ENCODE results near the gene PPP2R3B. TPM values are rescaled to one million over a fixed set of nuclear protein-coding genes. Genes with fewer than 3 reads are reported as not detected.

The PPP2R3B gene
- total RNA-seq, 1 donor from 2014 or later: 53.4 TPM

- DNase-seq (ENCODE audit: extremely low spot score, unreplicated experiment): no peak
- Mint-ChIP-seq H3K36me3 (peaks cover 3% of the 10 kb centered on the region), H3K27ac (no peak overlapping the region), H3K9me3 (no peaks in the 10 kb centered on the region), H3K27me3 (peaks cover 27% of the 10 kb centered on the region), H3K4me3 (peak overlapping the region; percentile 17), H3K4me1 (ENCODE audit: unreplicated experiment) (no peaks in the 10 kb centered on the region)
- peak; percentile 49 for TF ChIP-seq CTCF (conservative IDR thresholded peaks at IDR 0.05)
Measured at GRCh38 chrX:413322-414201, 26.9 kb upstream of the PPP2R3B start.

- no peak for TF ChIP-seq CTCF (conservative IDR thresholded peaks at IDR 0.05)
- H3K4me1 Mint-ChIP-seq (ENCODE audit: unreplicated experiment): no peaks in the 10 kb centered on the region
- no peaks in the 10 kb centered on the region for H3K9me3 Mint-ChIP-seq
- peaks cover 3% of the 10 kb centered on the region for H3K36me3 Mint-ChIP-seq
- no peak overlapping the region for H3K4me3 Mint-ChIP-seq
- peaks cover 20% of the 10 kb centered on the region for H3K27me3 Mint-ChIP-seq
- DNase-seq (ENCODE audit: extremely low spot score, unreplicated experiment): no peak
- no peak overlapping the region for H3K27ac Mint-ChIP-seq
Measured at GRCh38 chrX:410296-410695, 23.6 kb upstream of the PPP2R3B start.

GRCh38 chrX:405149-405548, 18.4 kb upstream of the PPP2R3B start:
- no peak overlapping the region for H3K27ac Mint-ChIP-seq
- H3K4me3 Mint-ChIP-seq: no peak overlapping the region
- no peak for DNase-seq (ENCODE audit: extremely low spot score, unreplicated experiment)
- no peaks in the 10 kb centered on the region for H3K9me3 Mint-ChIP-seq
- no peaks in the 10 kb centered on the region for H3K4me1 Mint-ChIP-seq (ENCODE audit: unreplicated experiment)
- H3K27me3 Mint-ChIP-seq: no peaks in the 10 kb centered on the region
- peaks cover 3% of the 10 kb centered on the region for H3K36me3 Mint-ChIP-seq
- TF ChIP-seq CTCF (conservative IDR thresholded peaks at IDR 0.05): no peak

GRCh38 chrX:404656-405055, 17.9 kb upstream of the PPP2R3B start:
- H3K9me3 Mint-ChIP-seq: no peaks in the 10 kb centered on the region
- H3K4me3 Mint-ChIP-seq: no peak overlapping the region

GRCh38 chrX:402857-403256, 16.1 kb upstream of the PPP2R3B start:
- no peak for TF ChIP-seq CTCF (conservative IDR thresholded peaks at IDR 0.05)
- Mint-ChIP-seq H3K4me3 (no peak overlapping the region), H3K36me3 (no peaks in the 10 kb centered on the region), H3K27ac (no peak overlapping the region), H3K9me3 (no peaks in the 10 kb centered on the region), H3K27me3 (no peaks in the 10 kb centered on the region), H3K4me1 (ENCODE audit: unreplicated experiment) (no peaks in the 10 kb centered on the region)
- no peak for DNase-seq (ENCODE audit: extremely low spot score, unreplicated experiment)

More at GRCh38 chrX:404656-405055, 17.9 kb upstream of the PPP2R3B start:
- H3K27ac Mint-ChIP-seq: no peak overlapping the region
- no peak for DNase-seq (ENCODE audit: extremely low spot score, unreplicated experiment)
- H3K27me3 Mint-ChIP-seq: no peaks in the 10 kb centered on the region
- H3K36me3 Mint-ChIP-seq: peaks cover 3% of the 10 kb centered on the region
- no peaks in the 10 kb centered on the region for H3K4me1 Mint-ChIP-seq (ENCODE audit: unreplicated experiment)
- TF ChIP-seq CTCF (conservative IDR thresholded peaks at IDR 0.05): no peak

Data from type B pancreatic cell (in vitro differentiated cells).